ENCODE measurements around the gene MANSC4. TPM values are rescaled to one million over a fixed set of nuclear protein-coding genes. Genes with fewer than 3 reads are reported as not detected.

The MANSC4 gene
- total and polyA plus RNA-seq, 8 donors: 0.15 to 0.58 (median 0.37) TPM; not detected in 2

DNA sequence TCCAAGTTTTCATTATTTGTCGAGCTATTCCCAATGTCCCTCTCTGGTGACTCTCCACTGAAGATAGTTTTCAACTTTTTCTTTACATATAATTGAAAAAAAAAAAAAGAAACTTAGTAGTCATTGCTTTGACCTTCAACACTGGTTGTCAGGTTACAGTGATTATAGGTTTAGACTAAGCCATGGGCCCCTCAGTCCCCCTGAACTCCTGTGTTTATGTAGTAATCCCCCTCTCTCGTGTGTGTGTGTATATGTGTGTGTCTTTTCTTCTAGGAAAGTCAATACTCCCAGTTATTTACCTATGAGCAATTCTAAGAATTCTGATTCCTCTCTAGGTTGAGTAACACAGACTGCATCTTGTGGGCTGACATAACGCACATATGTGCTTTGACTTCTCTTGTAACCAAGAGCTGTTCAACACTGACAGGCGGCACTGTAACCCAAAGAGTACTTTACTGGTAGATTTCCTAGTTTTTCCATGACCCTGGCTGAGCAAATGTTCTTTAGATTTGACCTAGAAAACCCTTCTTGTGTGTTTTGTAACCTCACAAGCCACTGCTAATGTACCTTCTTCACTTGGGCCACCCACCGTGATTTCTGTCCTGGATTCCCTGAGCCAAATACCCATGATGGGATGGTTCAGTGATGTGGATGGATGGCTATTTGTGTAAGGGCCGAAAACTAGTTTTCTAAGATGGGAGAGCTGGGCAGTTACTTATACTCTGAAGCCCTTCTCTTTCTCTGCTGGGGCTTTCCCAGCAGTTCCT is 15.0 kb upstream of the MANSC4 start:
- TF ChIP-seq, protein P1, sequence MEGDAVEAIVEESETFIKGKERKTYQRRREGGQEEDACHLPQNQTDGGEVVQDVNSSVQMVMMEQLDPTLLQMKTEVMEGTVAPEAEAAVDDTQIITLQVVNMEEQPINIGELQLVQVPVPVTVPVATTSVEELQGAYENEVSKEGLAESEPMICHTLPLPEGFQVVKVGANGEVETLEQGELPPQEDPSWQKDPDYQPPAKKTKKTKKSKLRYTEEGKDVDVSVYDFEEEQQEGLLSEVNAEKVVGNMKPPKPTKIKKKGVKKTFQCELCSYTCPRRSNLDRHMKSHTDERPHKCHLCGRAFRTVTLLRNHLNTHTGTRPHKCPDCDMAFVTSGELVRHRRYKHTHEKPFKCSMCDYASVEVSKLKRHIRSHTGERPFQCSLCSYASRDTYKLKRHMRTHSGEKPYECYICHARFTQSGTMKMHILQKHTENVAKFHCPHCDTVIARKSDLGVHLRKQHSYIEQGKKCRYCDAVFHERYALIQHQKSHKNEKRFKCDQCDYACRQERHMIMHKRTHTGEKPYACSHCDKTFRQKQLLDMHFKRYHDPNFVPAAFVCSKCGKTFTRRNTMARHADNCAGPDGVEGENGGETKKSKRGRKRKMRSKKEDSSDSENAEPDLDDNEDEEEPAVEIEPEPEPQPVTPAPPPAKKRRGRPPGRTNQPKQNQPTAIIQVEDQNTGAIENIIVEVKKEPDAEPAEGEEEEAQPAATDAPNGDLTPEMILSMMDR (IDR thresholded peaks at IDR 0.05): no peak
- intact Hi-C loops (cut with DNase I): no loop called here
- DNase-seq: no peak
- Histone ChIP-seq H3K27me3 (no peaks in the 10 kb centered on the region), H3K4me1 (no peaks in the 10 kb centered on the region), H3K27ac (no peak overlapping the region), H3K36me3 (peaks cover 0 to 71% of the 10 kb centered on the region in 2 donors), H3K9me3 (no peaks in the 10 kb centered on the region), H3K4me3 (no peak overlapping the region)
- ATAC-seq: no peak

DNA sequence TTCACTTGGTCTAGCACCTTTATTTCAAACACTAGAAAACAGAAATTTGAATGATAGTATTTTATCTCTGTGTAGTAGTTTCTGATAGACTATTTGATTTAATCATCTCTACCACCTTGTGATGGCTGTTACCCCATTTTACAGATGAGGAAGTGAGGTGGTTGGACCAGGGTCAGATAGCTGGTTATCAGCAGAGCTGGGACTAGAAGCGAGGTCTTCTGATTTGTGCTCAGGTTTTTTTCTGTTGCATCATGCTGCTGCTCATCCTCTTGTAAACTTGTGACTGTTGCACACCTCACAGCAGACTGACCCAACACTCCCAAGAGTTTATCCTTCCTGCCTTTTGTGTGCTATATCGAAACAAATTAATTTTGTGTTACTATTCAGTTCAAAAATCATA is 10.1 kb upstream of the MANSC4 start:
- H3K4me1 ChIP-seq: peaks cover 0 to 15% of the 10 kb centered on the region in 2 donors
- no peaks in the 10 kb centered on the region for H3K9me3 ChIP-seq
- intact Hi-C loops (cut with DNase I): no loop called here
- H3K36me3 ChIP-seq: peaks cover 0 to 44% of the 10 kb centered on the region in 2 donors
- TF ChIP-seq, protein P1 (IDR thresholded peaks at IDR 0.05): no peak
- DNase-seq (no peak), ATAC-seq (no peak)
- no peaks in the 10 kb centered on the region for H3K27me3 ChIP-seq
- no peak overlapping the region for H3K27ac ChIP-seq
- no peak overlapping the region for H3K4me3 ChIP-seq

DNA sequence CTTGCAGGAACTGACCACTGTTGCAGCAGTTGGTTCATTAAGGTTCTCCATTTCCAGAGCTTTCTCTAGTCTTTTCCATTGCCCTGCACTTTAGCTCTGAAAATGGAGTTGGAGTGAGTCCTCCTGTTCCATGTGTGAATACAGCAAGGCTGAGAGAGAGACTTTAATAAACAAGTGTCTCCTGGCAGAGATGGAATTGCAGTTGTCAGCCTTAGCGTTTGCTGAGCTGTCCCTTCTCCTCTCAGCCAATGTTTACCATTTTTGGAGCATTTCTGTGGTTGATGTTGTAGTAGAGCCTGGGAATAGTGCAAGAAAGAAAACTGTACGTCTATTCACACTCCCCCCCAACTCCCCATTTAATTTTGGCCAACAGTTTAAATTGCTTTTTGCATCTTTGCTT is 7.5 kb upstream of the MANSC4 start:
- TF ChIP-seq, protein P1 (IDR thresholded peaks at IDR 0.05): no peak
- Histone ChIP-seq H3K9me3 (no peaks in the 10 kb centered on the region), H3K36me3 (peaks cover 0 to 20% of the 10 kb centered on the region in 2 donors), H3K4me3 (no peak overlapping the region), H3K4me1 (peaks cover under 1 to 24% of the 10 kb centered on the region in 2 donors), H3K27ac (no peak overlapping the region), H3K27me3 (no peaks in the 10 kb centered on the region)
- DNase-seq (no peak), ATAC-seq (no peak)
- intact Hi-C loops (cut with DNase I): no loop called here

DNA sequence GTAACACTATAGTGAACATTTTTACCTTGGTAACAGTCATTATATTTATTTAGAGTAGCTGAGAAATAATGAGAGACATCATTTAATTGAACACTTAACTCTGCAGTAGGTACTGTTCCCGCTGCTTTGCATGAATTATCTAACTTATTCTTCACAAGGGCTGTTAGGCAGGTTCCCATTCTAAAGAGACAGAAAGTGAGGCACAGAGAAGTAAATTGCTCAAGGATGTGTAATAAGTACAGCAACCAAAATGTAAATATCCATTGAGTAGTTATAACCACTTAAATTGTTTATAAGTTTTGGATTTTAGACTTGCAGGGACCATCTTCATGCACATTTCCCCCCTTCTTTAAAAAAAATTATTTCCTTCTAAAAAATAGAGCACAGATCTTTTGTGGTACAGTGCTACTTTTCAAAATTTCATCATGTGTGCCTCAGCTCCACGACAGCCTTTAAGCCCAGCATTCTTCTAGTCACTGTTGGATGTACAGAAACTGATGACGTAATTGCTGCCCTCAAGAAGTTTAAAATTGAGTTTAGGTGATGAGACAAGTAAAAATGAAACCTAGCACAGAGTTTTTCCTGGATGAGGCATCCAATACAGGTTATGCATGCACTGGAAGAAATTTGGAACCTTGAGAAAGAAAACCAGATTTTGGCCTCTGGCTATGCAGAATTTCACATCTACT is 6.0 kb upstream of the MANSC4 start:
- Histone ChIP-seq H3K4me3 (no peak overlapping the region), H3K27me3 (no peaks in the 10 kb centered on the region), H3K36me3 (peaks cover 0 to 7% of the 10 kb centered on the region in 2 donors), H3K4me1 (peaks cover 13 to 38% of the 10 kb centered on the region in 2 donors), H3K9me3 (no peaks in the 10 kb centered on the region), H3K27ac (no peak overlapping the region)
- DNase-seq: no peak
- intact Hi-C loops (cut with DNase I): no loop called here
- TF ChIP-seq, protein P1 (IDR thresholded peaks at IDR 0.05): no peak
- ATAC-seq: no peak

DNA sequence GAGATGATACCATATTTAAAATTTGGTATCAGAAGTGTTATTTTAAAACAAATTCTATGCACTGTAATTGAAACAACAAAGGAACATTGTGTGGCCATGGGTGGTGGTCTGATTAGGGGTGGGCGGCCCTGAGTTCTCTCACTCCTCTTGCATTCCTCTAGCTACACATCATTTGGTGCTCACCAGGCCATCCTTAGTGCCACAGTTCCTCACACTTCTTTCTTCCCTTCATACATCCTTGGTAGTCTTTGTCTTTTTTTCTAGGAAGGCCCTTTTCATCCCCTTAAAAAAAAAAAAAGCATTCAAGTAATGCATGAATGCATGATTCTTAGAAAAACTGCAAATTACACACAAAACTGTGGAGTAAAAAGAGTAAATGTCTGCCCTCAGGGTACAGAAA is 2.4 kb upstream of the MANSC4 start:
- Histone ChIP-seq H3K4me3 (no peak overlapping the region), H3K9me3 (no peaks in the 10 kb centered on the region), H3K27ac (no peak overlapping the region), H3K4me1 (peaks cover 13 to 51% of the 10 kb centered on the region in 2 donors), H3K36me3 (no peaks in the 10 kb centered on the region), H3K27me3 (no peaks in the 10 kb centered on the region)
- no peak for ATAC-seq
- TF ChIP-seq, protein P1 (IDR thresholded peaks at IDR 0.05): no peak
- DNase-seq: no peak
- intact Hi-C loops (cut with DNase I): no loop called here

Data from left lung (tissue), 10 donors.